Measurements from ENCODE around the gene HNRNPC. TPM values are rescaled to one million over a fixed set of nuclear protein-coding genes. Genes with fewer than 3 reads are reported as not detected.

HNRNPC gene
- total RNA-seq, 4 donors from 2014 or later, result 201 to 392 (median 259) TPM

GRCh38 chr14:21233457-21234076 lies 35.7 kb downstream of the HNRNPC start:
- Histone ChIP-seq H3K9me3 (no peaks in the 10 kb centered on the region), H3K4me3 (no peak overlapping the region), H3K27me3 (no peaks in the 10 kb centered on the region), H3K27ac (no peak overlapping the region), H3K36me3 (peaks cover 0 to 64% (median 0%) of the 10 kb centered on the region in 3 donors), H3K4me1 (peaks cover 0 to 27% (median 14%) of the 10 kb centered on the region in 4 donors)
- no peak for DNase-seq
- TF ChIP-seq POLR2A (IDR thresholded peaks at IDR 0.05), result no peak
- TF ChIP-seq, protein P1, sequence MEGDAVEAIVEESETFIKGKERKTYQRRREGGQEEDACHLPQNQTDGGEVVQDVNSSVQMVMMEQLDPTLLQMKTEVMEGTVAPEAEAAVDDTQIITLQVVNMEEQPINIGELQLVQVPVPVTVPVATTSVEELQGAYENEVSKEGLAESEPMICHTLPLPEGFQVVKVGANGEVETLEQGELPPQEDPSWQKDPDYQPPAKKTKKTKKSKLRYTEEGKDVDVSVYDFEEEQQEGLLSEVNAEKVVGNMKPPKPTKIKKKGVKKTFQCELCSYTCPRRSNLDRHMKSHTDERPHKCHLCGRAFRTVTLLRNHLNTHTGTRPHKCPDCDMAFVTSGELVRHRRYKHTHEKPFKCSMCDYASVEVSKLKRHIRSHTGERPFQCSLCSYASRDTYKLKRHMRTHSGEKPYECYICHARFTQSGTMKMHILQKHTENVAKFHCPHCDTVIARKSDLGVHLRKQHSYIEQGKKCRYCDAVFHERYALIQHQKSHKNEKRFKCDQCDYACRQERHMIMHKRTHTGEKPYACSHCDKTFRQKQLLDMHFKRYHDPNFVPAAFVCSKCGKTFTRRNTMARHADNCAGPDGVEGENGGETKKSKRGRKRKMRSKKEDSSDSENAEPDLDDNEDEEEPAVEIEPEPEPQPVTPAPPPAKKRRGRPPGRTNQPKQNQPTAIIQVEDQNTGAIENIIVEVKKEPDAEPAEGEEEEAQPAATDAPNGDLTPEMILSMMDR (IDR thresholded peaks at IDR 0.05), result peak in 2 of 6 experiments; percentile 11 to 27

DNA sequence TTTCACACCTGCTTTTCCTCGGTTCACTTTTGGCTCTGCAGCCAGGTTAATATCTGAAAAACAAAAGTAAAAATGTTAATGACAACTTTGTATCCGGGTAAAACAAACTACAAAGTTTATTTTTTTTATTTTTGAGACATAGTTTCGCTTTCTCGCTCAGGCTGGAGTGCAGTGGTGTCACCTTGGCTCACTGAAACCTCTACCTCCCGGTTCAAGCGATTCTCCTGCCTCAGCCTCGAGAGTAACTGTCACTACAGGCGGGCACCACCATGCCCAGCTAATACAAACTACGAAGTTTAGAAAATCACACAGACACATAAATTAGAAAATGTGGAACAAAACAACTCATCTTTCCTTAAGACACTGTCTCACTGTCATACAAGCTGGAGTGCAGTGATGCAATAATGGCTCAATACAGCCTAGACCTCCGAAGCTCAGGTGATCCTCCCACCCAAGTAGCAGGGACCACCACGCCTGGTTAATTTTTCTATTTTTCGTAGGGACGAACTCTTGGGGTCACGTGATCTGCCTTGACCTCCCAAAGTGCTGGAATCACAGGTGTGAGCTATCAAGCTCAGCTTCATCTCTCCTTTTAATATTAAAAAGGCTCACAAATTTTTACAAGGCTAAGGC lies 38.1 kb downstream of the HNRNPC start:
- peaks cover 0 to 85% (median 0%) of the 10 kb centered on the region in 3 donors for H3K36me3 ChIP-seq
- DNase-seq, result no peak
- peaks cover 0 to 20% (median 12%) of the 10 kb centered on the region in 4 donors for H3K4me1 ChIP-seq
- TF ChIP-seq POLR2A (IDR thresholded peaks at IDR 0.05), result no peak
- TF ChIP-seq, protein P1 (IDR thresholded peaks at IDR 0.05), result no peak
- H3K9me3 ChIP-seq, result no peaks in the 10 kb centered on the region
- H3K4me3 ChIP-seq, result no peak overlapping the region
- H3K27ac ChIP-seq, result peak overlapping the region in 1 of 4 donors; percentile 11
- H3K27me3 ChIP-seq, result no peaks in the 10 kb centered on the region

GRCh38 chr14:21229821-21230220 lies 39.4 kb downstream of the HNRNPC start:
- H3K9me3 ChIP-seq, result no peaks in the 10 kb centered on the region
- no peak overlapping the region for H3K4me3 ChIP-seq
- H3K27me3 ChIP-seq, result no peaks in the 10 kb centered on the region
- no peak for DNase-seq
- peaks cover 0 to 94% (median 0%) of the 10 kb centered on the region in 3 donors for H3K36me3 ChIP-seq
- H3K4me1 ChIP-seq, result peaks cover 0 to 20% (median 9%) of the 10 kb centered on the region in 4 donors
- TF ChIP-seq, protein P1 (IDR thresholded peaks at IDR 0.05), result no peak
- no peak for TF ChIP-seq POLR2A (IDR thresholded peaks at IDR 0.05)
- H3K27ac ChIP-seq, result peak overlapping the region in 1 of 4 donors; percentile 29

DNA sequence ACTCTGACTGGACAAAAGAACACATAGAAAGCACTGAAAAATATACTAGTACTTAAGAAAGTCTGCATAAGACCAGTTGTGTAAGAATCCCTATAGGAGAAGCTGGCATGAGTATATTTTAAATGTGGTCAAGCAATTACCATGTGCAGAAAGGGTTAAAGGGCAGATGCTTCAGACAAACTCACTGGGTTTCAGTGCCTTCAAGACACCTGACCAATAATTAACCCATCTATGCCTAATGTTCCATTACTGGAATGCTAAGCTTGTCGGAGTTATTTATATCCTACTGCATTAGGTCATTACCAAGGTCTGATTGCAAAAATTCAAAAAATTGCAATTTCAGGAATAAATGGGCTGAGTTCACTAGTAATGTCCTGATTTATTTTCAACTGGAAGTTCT lies 41.3 kb downstream of the HNRNPC start:
- Histone ChIP-seq H3K4me1 (peaks cover 0 to 12% (median 9%) of the 10 kb centered on the region in 4 donors), H3K27me3 (no peaks in the 10 kb centered on the region), H3K9me3 (no peaks in the 10 kb centered on the region), H3K4me3 (no peak overlapping the region), H3K27ac (no peak overlapping the region), H3K36me3 (peaks cover 0 to 90% (median 0%) of the 10 kb centered on the region in 3 donors)
- TF ChIP-seq POLR2A (IDR thresholded peaks at IDR 0.05), result no peak
- TF ChIP-seq, protein P1 (IDR thresholded peaks at IDR 0.05), result no peak
- no peak for DNase-seq

DNA sequence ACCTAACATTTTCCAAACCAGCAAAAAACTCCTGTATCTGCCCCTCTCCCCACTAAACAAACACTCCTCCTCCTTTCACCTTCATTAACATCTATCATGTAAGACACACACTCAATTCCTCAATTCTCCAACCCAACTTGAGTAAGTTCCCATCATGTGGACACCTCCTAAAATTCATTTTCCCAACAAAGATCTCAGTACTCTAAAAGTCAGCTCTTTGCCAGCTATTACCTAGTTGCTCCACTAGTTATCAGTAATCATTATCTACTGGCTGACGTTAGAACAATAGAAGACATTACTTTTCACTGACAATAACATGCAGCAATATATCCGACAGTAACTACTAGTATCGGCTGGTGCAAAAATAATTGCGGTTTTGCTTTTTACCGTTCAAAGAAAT lies 42.1 kb downstream of the HNRNPC start:
- H3K36me3 ChIP-seq, result peaks cover 0 to 87% (median 0%) of the 10 kb centered on the region in 3 donors
- no peak for DNase-seq
- TF ChIP-seq POLR2A (IDR thresholded peaks at IDR 0.05), result no peak
- TF ChIP-seq, protein P1 (IDR thresholded peaks at IDR 0.05), result no peak
- H3K27ac ChIP-seq, result no peak overlapping the region
- H3K9me3 ChIP-seq, result no peaks in the 10 kb centered on the region
- peaks cover 0 to 8% (median 2%) of the 10 kb centered on the region in 4 donors for H3K4me1 ChIP-seq
- H3K27me3 ChIP-seq, result no peaks in the 10 kb centered on the region
- no peak overlapping the region for H3K4me3 ChIP-seq
